Naive thymus-derived CD8-positive, alpha-beta T cell (primary cell): ENCODE measurements around the gene CEP126. TPM values are rescaled to one million over a fixed set of nuclear protein-coding genes. Genes with fewer than 3 reads are reported as not detected.
"Not testable (repeated sequence)": the region's sequence is repeated elsewhere in the genome, so short reads cannot be mapped to it uniquely, and the experiment has no call there.

ENCODE experiments used
- ATAC-seq, 2 donors: fragments of 150-1000 bp; cut with Tn5 transposase in 1 of 2; sonication (Bioruptor Pico), chemical (Tn5 transposase) in 1 of 2; 1 replicate in 1 of 2; 2 replicates in 1 of 2; pipeline ENCODE4 v1.10.0; 2021; ENCODE audit warnings: mild to moderate bottlenecking in 2 of 2, moderate library complexity in 2 of 2
- POLR2A ChIA-PET: fragments of 350-600 bp; sonication (Branson Sonifier 250); formaldehyde crosslinking; loops from one replicate; lab custom pipeline; 2021; ENCODE audit warnings: antibody characterized with exemption; lab: Charles Lee
- DNase-seq, 10 donors: peaks; one replicate each; pipeline versions ENCODE4 v3.0.0 to v3.0.0-alpha.2; 2020 to 2022
- H3K27ac Mint-ChIP-seq, 10 donors: one replicate each; pipeline ENCODE4 v1.8.0; 2020 to 2022; ENCODE audit warnings: mild to moderate bottlenecking in 10 of 10, mixed read lengths in 10 of 10, moderate library complexity in 4 of 10, inconsistent platforms in 1 of 10
- H3K27me3 Mint-ChIP-seq, 5 donors: one replicate each; pipeline ENCODE4 v1.8.0; 2021 to 2022; ENCODE audit warnings: mixed read lengths in 5 of 5
- H3K36me3 Mint-ChIP-seq, 3 donors: one replicate each; pipeline ENCODE4 v1.8.0; 2020 to 2022; ENCODE audit warnings: mixed read lengths in 3 of 3, mild to moderate bottlenecking in 2 of 3, inconsistent platforms in 1 of 3
- H3K4me1 Mint-ChIP-seq, 4 donors: one replicate each; pipeline ENCODE4 v1.8.0; 2021 to 2022; ENCODE audit warnings: mixed read lengths in 4 of 4
- H3K4me3 Mint-ChIP-seq, 10 donors: one replicate each; pipeline ENCODE4 v1.8.0; 2020 to 2022; ENCODE audit warnings: mild to moderate bottlenecking in 10 of 10, mixed read lengths in 10 of 10, moderate library complexity in 6 of 10, inconsistent platforms in 1 of 10
- H3K9me3 Mint-ChIP-seq, 9 donors: one replicate each; pipeline ENCODE4 v1.8.0; 2020 to 2022; ENCODE audit warnings: mixed read lengths in 9 of 9, mild to moderate bottlenecking in 3 of 9, inconsistent platforms in 1 of 9, moderate library complexity in 1 of 9
- polyA plus RNA-seq, 3 donors: library from polyadenylated mRNA; unstranded; fragments of 300-500 nt; fragmentation: Illumina TruSeq; gene quantifications; one replicate each; pipeline ENCODE4 v1.2.3, GENCODE V29; 2021
- total RNA-seq, 8 experiments: library from RNA in 2 of 8; stranded (reverse) in 2 of 8; gene quantifications; one replicate each; pipeline ENCODE4 v1.2.3 and lab custom pipeline; 2021 to 2026

Gene CEP126
- total and polyA plus RNA-seq, 5 experiments from 2014 or later = 0.19 to 3.8 (median 0.62) TPM

DNA sequence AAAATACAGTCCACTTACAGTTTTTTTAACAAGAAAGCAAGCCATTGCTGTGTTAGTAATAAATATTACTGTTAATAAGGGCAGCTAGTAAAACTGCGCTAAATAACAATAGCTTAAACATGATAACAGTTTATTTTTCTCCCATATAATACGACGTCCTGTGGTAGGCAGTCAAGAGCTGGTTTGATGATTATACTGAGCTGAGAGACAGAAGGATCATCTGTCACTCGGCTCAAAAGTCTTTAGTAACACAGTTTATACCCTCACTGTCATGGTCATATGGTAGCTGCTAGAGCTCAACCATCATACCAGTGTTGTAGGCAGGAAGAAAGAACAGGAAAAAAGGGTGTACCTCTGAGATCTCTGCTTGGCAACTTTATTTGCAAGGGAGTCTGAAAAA, 30.6 kb downstream of the CEP126 start:
- ATAC-seq (no peak), DNase-seq (no peak)
- peaks cover 0 to 3% (median 0%) of the 10 kb centered on the region in 5 donors for H3K27me3 Mint-ChIP-seq
- H3K27ac Mint-ChIP-seq = no peak overlapping the region
- no peaks in the 10 kb centered on the region for H3K9me3 Mint-ChIP-seq
- no peaks in the 10 kb centered on the region for H3K4me1 Mint-ChIP-seq
- no peak overlapping the region for H3K4me3 Mint-ChIP-seq
- POLR2A ChIA-PET = no interaction called here
- peaks cover 0 to 22% (median 17%) of the 10 kb centered on the region in 3 donors for H3K36me3 Mint-ChIP-seq

GRCh38 chr11:101949680-101950220, 34.9 kb downstream of the CEP126 start:
- H3K9me3 Mint-ChIP-seq = no peaks in the 10 kb centered on the region
- POLR2A ChIA-PET = no interaction called here
- DNase-seq (no peak), ATAC-seq (no peak)
- peaks cover 0 to 14% (median 14%) of the 10 kb centered on the region in 3 donors for H3K36me3 Mint-ChIP-seq
- no peak overlapping the region for H3K4me3 Mint-ChIP-seq
- no peak overlapping the region for H3K27ac Mint-ChIP-seq
- no peaks in the 10 kb centered on the region for H3K4me1 Mint-ChIP-seq
- no peaks in the 10 kb centered on the region for H3K27me3 Mint-ChIP-seq

DNA sequence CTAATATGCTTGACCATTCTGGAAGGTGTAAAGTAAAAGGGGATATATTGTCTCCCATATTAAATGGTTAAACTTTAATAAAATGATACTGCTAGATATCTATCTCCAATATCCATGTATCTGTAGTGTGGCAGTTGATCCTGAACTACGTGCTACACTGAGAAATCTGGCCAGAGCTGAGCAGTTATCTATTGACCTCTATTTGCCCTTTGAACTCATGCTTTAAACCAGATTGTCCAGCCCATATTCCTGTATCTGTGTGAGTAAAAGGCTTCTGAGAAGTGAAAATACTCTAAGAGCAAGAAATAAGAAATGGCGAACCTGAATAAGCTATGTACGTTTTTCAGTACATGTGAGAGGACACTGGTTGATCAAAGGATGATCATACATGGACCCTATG, 40.5 kb downstream of the CEP126 start:
- Mint-ChIP-seq H3K4me1 (no peaks in the 10 kb centered on the region), H3K4me3 (no peak overlapping the region), H3K36me3 (peaks cover 5 to 25% (median 17%) of the 10 kb centered on the region in 3 donors), H3K27ac (no peak overlapping the region), H3K9me3 (peaks cover 0 to 3% (median 0%) of the 10 kb centered on the region in 9 donors), H3K27me3 (no peaks in the 10 kb centered on the region)
- no peak for DNase-seq
- ATAC-seq = no peak
- POLR2A ChIA-PET = no interaction called here

DNA sequence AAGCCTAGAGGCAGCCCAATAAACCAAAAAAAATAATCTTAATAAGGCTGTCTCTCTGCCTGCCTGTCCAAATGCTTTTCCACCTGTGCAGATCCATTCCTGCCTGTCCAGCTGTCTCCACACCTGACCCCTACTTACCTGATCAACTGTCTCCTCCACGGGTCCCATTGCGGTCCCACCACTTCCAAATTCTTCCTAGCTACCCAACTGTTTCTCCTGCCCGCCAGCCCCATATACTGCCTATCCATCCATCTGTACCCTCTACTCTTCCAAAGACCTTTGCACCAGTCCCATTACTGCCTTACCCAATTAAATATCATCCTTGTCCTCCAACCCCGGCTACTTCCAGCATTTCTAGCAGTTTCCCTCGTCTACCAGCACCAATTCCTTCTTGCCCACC, 40.9 kb downstream of the CEP126 start:
- ATAC-seq (no peak), DNase-seq (no peak)
- H3K9me3 Mint-ChIP-seq = peaks cover 0 to 3% (median 0%) of the 10 kb centered on the region in 9 donors
- H3K27me3 Mint-ChIP-seq = no peaks in the 10 kb centered on the region
- peaks cover 5 to 26% (median 17%) of the 10 kb centered on the region in 3 donors for H3K36me3 Mint-ChIP-seq
- no peak overlapping the region for H3K4me3 Mint-ChIP-seq
- POLR2A ChIA-PET = no interaction called here
- no peak overlapping the region for H3K27ac Mint-ChIP-seq
- no peaks in the 10 kb centered on the region for H3K4me1 Mint-ChIP-seq

- DNase-seq = no peak
- no peaks in the 10 kb centered on the region for H3K27me3 Mint-ChIP-seq
- no peak for ATAC-seq
- peaks cover 5 to 51% (median 35%) of the 10 kb centered on the region in 3 donors for H3K36me3 Mint-ChIP-seq
- POLR2A ChIA-PET = no interaction called here
- H3K9me3 Mint-ChIP-seq = peaks cover 0 to 3% (median 0%) of the 10 kb centered on the region in 9 donors
- H3K4me3 Mint-ChIP-seq = no peak overlapping the region
- H3K4me1 Mint-ChIP-seq = no peaks in the 10 kb centered on the region
- no peak overlapping the region for H3K27ac Mint-ChIP-seq
Measured at GRCh38 chr11:101960231-101960630, 45.4 kb downstream of the CEP126 start.

GRCh38 chr11:101964200-101964599, 49.4 kb downstream of the CEP126 start:
- H3K36me3 Mint-ChIP-seq = peaks cover 4 to 36% (median 23%) of the 10 kb centered on the region in 3 donors
- not testable (repeated sequence) for H3K9me3 Mint-ChIP-seq, H3K4me3 Mint-ChIP-seq, H3K27ac Mint-ChIP-seq, DNase-seq, H3K4me1 Mint-ChIP-seq, H3K27me3 Mint-ChIP-seq, ATAC-seq
- POLR2A ChIA-PET = interaction anchor here (0.7 kb wide), 1 partner anchor 309 kb away, joined by 3 read pairs; no protein-coding TSS in a partner anchor

DNA sequence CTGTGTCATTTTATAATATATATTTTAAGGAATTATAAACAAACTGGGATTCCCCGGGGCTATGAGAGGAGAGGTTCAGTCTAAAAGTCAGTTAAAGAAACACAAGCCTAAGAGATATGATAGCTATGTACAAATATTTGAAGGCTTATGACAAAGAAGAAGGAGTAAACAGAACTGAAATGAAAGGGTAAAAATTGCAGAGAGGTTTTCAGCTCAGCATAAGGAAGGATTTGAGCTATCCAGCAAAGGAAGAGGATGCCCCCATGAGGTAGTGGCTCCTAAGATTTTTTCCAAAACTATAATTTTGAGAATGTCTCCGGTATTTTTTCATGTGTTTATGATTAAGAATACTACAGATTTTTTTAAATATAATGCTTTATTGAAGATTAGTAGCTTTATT, 59.4 kb downstream of the CEP126 start:
- Mint-ChIP-seq H3K4me3 (no peak overlapping the region), H3K36me3 (peaks cover 0 to 8% (median 8%) of the 10 kb centered on the region in 3 donors), H3K4me1 (no peaks in the 10 kb centered on the region), H3K9me3 (peaks cover 0 to 5% (median 0%) of the 10 kb centered on the region in 9 donors), H3K27ac (no peak overlapping the region), H3K27me3 (no peaks in the 10 kb centered on the region)
- DNase-seq = no peak
- ATAC-seq = no peak
- POLR2A ChIA-PET = no interaction called here

GRCh38 chr11:101974771-101975170, 60.0 kb downstream of the CEP126 start:
- ATAC-seq = no peak
- peaks cover 0 to 8% (median 8%) of the 10 kb centered on the region in 3 donors for H3K36me3 Mint-ChIP-seq
- H3K9me3 Mint-ChIP-seq = peaks cover 0 to 5% (median 0%) of the 10 kb centered on the region in 9 donors
- H3K27me3 Mint-ChIP-seq = no peaks in the 10 kb centered on the region
- no peak for DNase-seq
- H3K4me1 Mint-ChIP-seq = no peaks in the 10 kb centered on the region
- H3K4me3 Mint-ChIP-seq = no peak overlapping the region
- POLR2A ChIA-PET = no interaction called here
- no peak overlapping the region for H3K27ac Mint-ChIP-seq

GRCh38 chr11:101975734-101976133, 60.9 kb downstream of the CEP126 start:
- Mint-ChIP-seq H3K27me3 (no peaks in the 10 kb centered on the region), H3K4me3 (no peak overlapping the region), H3K27ac (no peak overlapping the region), H3K9me3 (peaks cover 0 to 5% (median 0%) of the 10 kb centered on the region in 9 donors), H3K36me3 (peaks cover 5 to 8% (median 8%) of the 10 kb centered on the region in 3 donors), H3K4me1 (no peaks in the 10 kb centered on the region)
- ATAC-seq (no peak), DNase-seq (no peak)
- POLR2A ChIA-PET = no interaction called here

GRCh38 chr11:101987370-101987769, 72.6 kb downstream of the CEP126 start:
- Mint-ChIP-seq H3K4me3 (no peak overlapping the region), H3K4me1 (peaks cover 0 to 2% (median 0%) of the 10 kb centered on the region in 4 donors), H3K27ac (no peak overlapping the region), H3K9me3 (no peaks in the 10 kb centered on the region), H3K36me3 (peaks cover 9 to 21% (median 14%) of the 10 kb centered on the region in 3 donors), H3K27me3 (no peaks in the 10 kb centered on the region)
- POLR2A ChIA-PET = no interaction called here
- ATAC-seq (no peak), DNase-seq (no peak)

DNA sequence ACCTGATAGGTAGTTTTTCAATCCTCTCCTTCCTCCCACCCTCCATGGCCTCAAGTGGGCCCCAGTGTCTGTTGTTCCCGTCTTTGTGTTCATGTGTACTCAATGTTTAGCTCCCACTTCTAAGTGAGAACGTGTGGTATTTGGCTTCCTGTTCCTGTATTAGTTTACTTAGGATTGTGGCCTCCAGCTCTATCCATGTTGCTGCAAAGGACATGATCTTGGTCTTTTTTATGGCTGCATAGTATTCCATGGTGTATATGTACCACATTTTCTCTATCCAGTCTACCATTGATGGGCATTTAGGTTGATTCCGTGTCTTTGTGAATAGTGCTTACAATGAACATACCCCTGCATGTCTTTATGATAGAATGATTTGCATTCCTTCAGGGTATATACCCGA, 78.4 kb downstream of the CEP126 start:
- Mint-ChIP-seq H3K4me1 (peaks cover 0 to 2% (median 0%) of the 10 kb centered on the region in 4 donors), H3K9me3 (peaks cover 0 to 3% (median 0%) of the 10 kb centered on the region in 9 donors), H3K27me3 (no peaks in the 10 kb centered on the region), H3K4me3 (no peak overlapping the region), H3K27ac (no peak overlapping the region), H3K36me3 (peaks cover 5 to 15% (median 13%) of the 10 kb centered on the region in 3 donors)
- POLR2A ChIA-PET = no interaction called here
- no peak for ATAC-seq
- DNase-seq = no peak

DNA sequence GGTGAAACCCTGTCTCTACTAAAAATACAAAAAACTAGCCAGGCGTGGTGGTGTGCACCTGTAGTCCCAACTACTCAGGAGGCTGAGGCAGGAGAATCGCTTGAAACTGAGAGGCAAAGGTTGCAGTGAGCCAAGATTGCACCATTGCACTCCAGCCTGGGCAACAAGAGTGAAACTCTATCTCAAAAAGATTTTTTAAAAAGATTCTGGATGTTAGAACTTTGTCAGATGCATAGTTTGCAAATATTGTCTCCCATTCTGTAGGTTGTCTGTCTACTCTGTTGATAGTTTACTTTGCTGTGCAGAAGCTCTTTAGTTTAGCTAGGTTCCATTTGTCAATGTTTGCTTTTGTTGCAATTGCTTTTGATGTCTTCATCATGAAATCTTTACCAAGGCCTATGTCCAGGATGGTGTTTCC, 79.3 kb downstream of the CEP126 start:
- H3K4me1 Mint-ChIP-seq, POLR2A ChIA-PET, DNase-seq, H3K27ac Mint-ChIP-seq, H3K9me3 Mint-ChIP-seq, ATAC-seq, H3K27me3 Mint-ChIP-seq, H3K4me3 Mint-ChIP-seq: not testable (repeated sequence)
- peaks cover 5 to 15% (median 11%) of the 10 kb centered on the region in 3 donors for H3K36me3 Mint-ChIP-seq

DNA sequence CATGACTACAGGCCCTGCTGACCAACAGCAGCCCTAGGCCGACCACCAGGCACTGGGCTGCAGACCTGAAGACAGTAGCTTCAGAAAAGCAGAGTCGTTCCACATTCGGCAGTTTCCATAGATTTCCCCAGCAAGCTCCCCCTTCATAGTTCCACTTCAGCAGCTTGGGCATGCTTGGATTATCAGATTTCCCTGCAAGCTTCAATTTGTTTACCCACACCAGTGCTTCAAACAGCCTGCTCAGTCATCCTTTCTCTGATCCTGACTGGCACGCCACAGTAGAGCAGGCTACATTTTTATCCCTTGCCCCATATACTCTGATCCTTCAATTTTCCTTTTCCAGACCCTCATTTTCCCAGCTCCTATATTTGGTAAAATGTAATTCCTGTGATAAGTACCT, 81.3 kb downstream of the CEP126 start:
- peaks cover 0 to 3% (median 0%) of the 10 kb centered on the region in 9 donors for H3K9me3 Mint-ChIP-seq
- ATAC-seq (no peak), DNase-seq (no peak)
- no peaks in the 10 kb centered on the region for H3K27me3 Mint-ChIP-seq
- H3K27ac Mint-ChIP-seq = no peak overlapping the region
- no peak overlapping the region for H3K4me3 Mint-ChIP-seq
- POLR2A ChIA-PET = no interaction called here
- peaks cover 5 to 15% (median 11%) of the 10 kb centered on the region in 3 donors for H3K36me3 Mint-ChIP-seq
- peaks cover 0 to 1% (median 0%) of the 10 kb centered on the region in 4 donors for H3K4me1 Mint-ChIP-seq
